H1 (cell line): ENCODE measurements around the gene LDLRAD4. TPM values are rescaled to one million over a fixed set of nuclear protein-coding genes. Genes with fewer than 3 reads are reported as not detected.

Experiments
- BCL11A ChIP-seq, 2 experiments: IDR thresholded peaks; one replicate each; pipeline ENCODE4 v1.6.1; 2011; ENCODE audit warnings: low read depth in 2 of 2, low read length in 2 of 2, mild to moderate bottlenecking in 2 of 2
- CHD1 ChIP-seq: IDR thresholded peaks from 2 replicates; pipeline ENCODE4 v1.6.1; 2012; ENCODE audit warnings: low read depth, low read length, improper control_type of control experiment
- CHD7 ChIP-seq: fragments of 300-600 bp; sonication (generic); IDR thresholded peaks from 2 replicates; pipeline ENCODE4 v1.7.1; 2012; ENCODE audit warnings: low read length, moderate library complexity, mild to moderate bottlenecking, inconsistent platforms; ENCODE audit not compliant: insufficient replicate concordance
- CREB1 ChIP-seq: IDR thresholded peaks from 2 replicates; pipeline ENCODE4 v1.6.1; 2012; ENCODE audit warnings: inconsistent platforms
- EZH2 ChIP-seq: fragments of 200-600 bp; sonication (generic); IDR thresholded peaks from 2 replicates; pipeline ENCODE4 v1.7.1; 2012; ENCODE audit warnings: low read depth, mild to moderate bottlenecking, moderate library complexity, low read length, inconsistent platforms; ENCODE audit not compliant: severe bottlenecking
- HDAC6 ChIP-seq: IDR thresholded peaks from one replicate; pipeline ENCODE4 v1.7.1; 2012; ENCODE audit warnings: low read depth, mild to moderate bottlenecking, inconsistent platforms, low read length, moderate library complexity
- NANOG ChIP-seq: IDR thresholded peaks from 2 replicates; pipeline ENCODE4 v1.6.1; 2011; ENCODE audit warnings: low read length, low read depth, mild to moderate bottlenecking, inconsistent platforms; ENCODE audit not compliant: insufficient read depth, poor library complexity, severe bottlenecking
- POLR2A ChIP-seq, 2 experiments: IDR thresholded peaks; 1 replicate in 1 of 2; 2 replicates in 1 of 2; pipeline ENCODE4 v1.6.1; 2011; ENCODE audit warnings: low read depth in 2 of 2, low read length in 2 of 2, mild to moderate bottlenecking in 2 of 2; ENCODE audit errors: control extremely low read depth in 1 of 2
- POU5F1 ChIP-seq: IDR thresholded peaks from 2 replicates; pipeline ENCODE4 v1.6.1; 2011; ENCODE audit warnings: low read depth, mild to moderate bottlenecking, low read length, moderate library complexity
- SP2 ChIP-seq: IDR thresholded peaks from 2 replicates; pipeline ENCODE4 v1.6.1; 2012; ENCODE audit warnings: mild to moderate bottlenecking, low read length, inconsistent platforms
- TCF12 ChIP-seq: IDR thresholded peaks from 2 replicates; pipeline ENCODE4 v1.6.1; 2011; ENCODE audit warnings: low read depth, mild to moderate bottlenecking, low read length
- ZNF274 ChIP-seq: IDR thresholded peaks from 2 replicates; pipeline ENCODE4 v1.7.0; 2012; ENCODE audit warnings: low read length, borderline replicate concordance; ENCODE audit errors: extremely low read depth
- polyA plus RNA-seq, 7 experiments: library from polyadenylated mRNA; depleted of rRNA in 3 of 7; stranded (reverse) in 5 of 7; unstranded in 2 of 7; fragments of >200 nt in 5 of 7; fragments of 200-250 nt in 2 of 7; gene quantifications; 1 replicate in 5 of 7; 2 replicates in 1 of 7; 4 replicates in 1 of 7; pipeline versions ENCODE4 v1.2.1 to v1.2.3, GENCODE V29; 2011 to 2013; ENCODE audit warnings: missing spikeins in 2 of 7, mixed read lengths in 2 of 7
- total RNA-seq: library from RNA; stranded (reverse); fragmentation: NEBNext Ultra II Directional; extraction: Animal tissue kit (Norgen Biotek cat#: 25700); gene quantifications from 2 replicates; pipeline ENCODE4 v1.2.1, GENCODE V29; 2021

The LDLRAD4 gene
- total and polyA plus RNA-seq, 2 of the 8 experiments (the other 6 are each of a cell fraction or from before 2014, with no cell fraction given) = 0.77 to 1.4 TPM

- TF ChIP-seq CHD7 (no peak), ZNF274 (no peak), POU5F1 (no peak), CREB1 (no peak), EZH2 (no peak), POLR2A (IDR thresholded peaks at IDR 0.05; ENCODE audit: control extremely low read depth in 1 of 2, low read depth in 2 of 2, low read length in 2 of 2) (no peak), TCF12 (no peak), BCL11A (IDR thresholded peaks at IDR 0.05; ENCODE audit: low read depth in 2 of 2, low read length in 2 of 2) (no peak), HDAC6 (no peak), SP2 (no peak), NANOG (no peak), CHD1 (no peak)
Measured at GRCh38 chr18:13368080-13368813, 149.7 kb downstream of the LDLRAD4 start (continued).
